A549 (cell line): ENCODE results near the gene HSDL2.

Experiments used
- EHMT2 ChIP-seq: fragments of 200-600 bp; sonication (generic); IDR thresholded peaks from 2 replicates; pipeline ENCODE4 v1.6.1; 2016; ENCODE audit warnings: antibody characterized with exemption, low read depth, mild to moderate bottlenecking, moderate library complexity
- MYC ChIP-seq: IDR thresholded peaks from 2 replicates; pipeline ENCODE4 v1.6.1; 2012; ENCODE audit warnings: mild to moderate bottlenecking, inconsistent platforms, low read length, improper control_type of control experiment, borderline replicate concordance
- NR3C1 ChIP-seq: fragments of >200 bp; sonication (Bioruptor Twin); formaldehyde crosslinking; IDR thresholded peaks from 3 replicates; pipeline ENCODE4 v1.6.1; 2017
- POLR2A ChIP-seq: IDR thresholded peaks from 2 replicates; pipeline ENCODE4 v1.6.1; 2012; ENCODE audit warnings: mild to moderate bottlenecking, low read length
- RNF2 ChIP-seq: fragments of 200-600 bp; sonication (generic); IDR thresholded peaks from 2 replicates; pipeline ENCODE4 v1.6.1; 2016; ENCODE audit warnings: low read depth, mild to moderate bottlenecking, antibody characterized with exemption, moderate library complexity, borderline replicate concordance
- TF ChIP-seq, protein P1 (sequence below): IDR thresholded peaks from 2 replicates; pipeline ENCODE4 v1.6.1; 2012
- TF ChIP-seq, protein P2 (sequence below): fragments of 200-600 bp; sonication (generic); IDR thresholded peaks from 2 replicates; pipeline ENCODE4 v1.6.1; 2016; ENCODE audit warnings: antibody characterized with exemption, mild to moderate bottlenecking, moderate library complexity
- TF ChIP-seq, protein P3 (sequence below): fragments of >200 bp; sonication (Bioruptor Twin); formaldehyde crosslinking; IDR thresholded peaks from 3 replicates; pipeline ENCODE4 v1.5.1; 2016
- TF ChIP-seq, protein P4 (sequence below): fragments of 150-350 bp; IDR thresholded peaks from 2 replicates; pipeline ENCODE4 v1.6.1; 2014; ENCODE audit warnings: low read depth, mild to moderate bottlenecking, low read length

DNA sequence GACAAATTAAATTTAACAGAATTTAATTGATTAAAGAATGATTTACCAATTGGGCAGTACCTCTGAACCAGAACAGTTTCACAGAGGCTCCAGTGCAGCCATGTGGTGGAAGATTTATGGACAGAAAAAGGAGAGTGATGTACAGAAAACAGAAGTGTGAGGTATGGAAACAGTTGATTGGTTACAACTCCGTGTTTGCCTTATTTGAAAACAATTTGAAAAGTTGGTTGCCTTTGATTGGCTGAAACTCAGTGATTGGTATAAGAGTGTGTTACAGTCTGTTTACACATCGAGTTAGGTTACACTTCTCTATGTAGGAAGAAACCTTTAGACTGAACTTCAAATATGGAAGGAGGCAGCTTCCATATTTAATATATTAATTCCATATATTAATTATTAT, 136.9 kb downstream of the HSDL2 start:
- no peak for TF ChIP-seq RNF2
- TF ChIP-seq, protein P1, sequence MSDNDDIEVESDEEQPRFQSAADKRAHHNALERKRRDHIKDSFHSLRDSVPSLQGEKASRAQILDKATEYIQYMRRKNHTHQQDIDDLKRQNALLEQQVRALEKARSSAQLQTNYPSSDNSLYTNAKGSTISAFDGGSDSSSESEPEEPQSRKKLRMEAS: no peak
- no peak for TF ChIP-seq POLR2A
- TF ChIP-seq, protein P2, sequence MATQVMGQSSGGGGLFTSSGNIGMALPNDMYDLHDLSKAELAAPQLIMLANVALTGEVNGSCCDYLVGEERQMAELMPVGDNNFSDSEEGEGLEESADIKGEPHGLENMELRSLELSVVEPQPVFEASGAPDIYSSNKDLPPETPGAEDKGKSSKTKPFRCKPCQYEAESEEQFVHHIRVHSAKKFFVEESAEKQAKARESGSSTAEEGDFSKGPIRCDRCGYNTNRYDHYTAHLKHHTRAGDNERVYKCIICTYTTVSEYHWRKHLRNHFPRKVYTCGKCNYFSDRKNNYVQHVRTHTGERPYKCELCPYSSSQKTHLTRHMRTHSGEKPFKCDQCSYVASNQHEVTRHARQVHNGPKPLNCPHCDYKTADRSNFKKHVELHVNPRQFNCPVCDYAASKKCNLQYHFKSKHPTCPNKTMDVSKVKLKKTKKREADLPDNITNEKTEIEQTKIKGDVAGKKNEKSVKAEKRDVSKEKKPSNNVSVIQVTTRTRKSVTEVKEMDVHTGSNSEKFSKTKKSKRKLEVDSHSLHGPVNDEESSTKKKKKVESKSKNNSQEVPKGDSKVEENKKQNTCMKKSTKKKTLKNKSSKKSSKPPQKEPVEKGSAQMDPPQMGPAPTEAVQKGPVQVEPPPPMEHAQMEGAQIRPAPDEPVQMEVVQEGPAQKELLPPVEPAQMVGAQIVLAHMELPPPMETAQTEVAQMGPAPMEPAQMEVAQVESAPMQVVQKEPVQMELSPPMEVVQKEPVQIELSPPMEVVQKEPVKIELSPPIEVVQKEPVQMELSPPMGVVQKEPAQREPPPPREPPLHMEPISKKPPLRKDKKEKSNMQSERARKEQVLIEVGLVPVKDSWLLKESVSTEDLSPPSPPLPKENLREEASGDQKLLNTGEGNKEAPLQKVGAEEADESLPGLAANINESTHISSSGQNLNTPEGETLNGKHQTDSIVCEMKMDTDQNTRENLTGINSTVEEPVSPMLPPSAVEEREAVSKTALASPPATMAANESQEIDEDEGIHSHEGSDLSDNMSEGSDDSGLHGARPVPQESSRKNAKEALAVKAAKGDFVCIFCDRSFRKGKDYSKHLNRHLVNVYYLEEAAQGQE: no peak
- TF ChIP-seq, protein P3, sequence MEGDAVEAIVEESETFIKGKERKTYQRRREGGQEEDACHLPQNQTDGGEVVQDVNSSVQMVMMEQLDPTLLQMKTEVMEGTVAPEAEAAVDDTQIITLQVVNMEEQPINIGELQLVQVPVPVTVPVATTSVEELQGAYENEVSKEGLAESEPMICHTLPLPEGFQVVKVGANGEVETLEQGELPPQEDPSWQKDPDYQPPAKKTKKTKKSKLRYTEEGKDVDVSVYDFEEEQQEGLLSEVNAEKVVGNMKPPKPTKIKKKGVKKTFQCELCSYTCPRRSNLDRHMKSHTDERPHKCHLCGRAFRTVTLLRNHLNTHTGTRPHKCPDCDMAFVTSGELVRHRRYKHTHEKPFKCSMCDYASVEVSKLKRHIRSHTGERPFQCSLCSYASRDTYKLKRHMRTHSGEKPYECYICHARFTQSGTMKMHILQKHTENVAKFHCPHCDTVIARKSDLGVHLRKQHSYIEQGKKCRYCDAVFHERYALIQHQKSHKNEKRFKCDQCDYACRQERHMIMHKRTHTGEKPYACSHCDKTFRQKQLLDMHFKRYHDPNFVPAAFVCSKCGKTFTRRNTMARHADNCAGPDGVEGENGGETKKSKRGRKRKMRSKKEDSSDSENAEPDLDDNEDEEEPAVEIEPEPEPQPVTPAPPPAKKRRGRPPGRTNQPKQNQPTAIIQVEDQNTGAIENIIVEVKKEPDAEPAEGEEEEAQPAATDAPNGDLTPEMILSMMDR: no peak
- TF ChIP-seq MYC: no peak
- no peak for TF ChIP-seq NR3C1
- TF ChIP-seq, protein P4, sequence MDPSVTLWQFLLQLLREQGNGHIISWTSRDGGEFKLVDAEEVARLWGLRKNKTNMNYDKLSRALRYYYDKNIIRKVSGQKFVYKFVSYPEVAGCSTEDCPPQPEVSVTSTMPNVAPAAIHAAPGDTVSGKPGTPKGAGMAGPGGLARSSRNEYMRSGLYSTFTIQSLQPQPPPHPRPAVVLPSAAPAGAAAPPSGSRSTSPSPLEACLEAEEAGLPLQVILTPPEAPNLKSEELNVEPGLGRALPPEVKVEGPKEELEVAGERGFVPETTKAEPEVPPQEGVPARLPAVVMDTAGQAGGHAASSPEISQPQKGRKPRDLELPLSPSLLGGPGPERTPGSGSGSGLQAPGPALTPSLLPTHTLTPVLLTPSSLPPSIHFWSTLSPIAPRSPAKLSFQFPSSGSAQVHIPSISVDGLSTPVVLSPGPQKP: no peak
- no peak for TF ChIP-seq EHMT2
